ENCODE data around the gene ZNF484. TPM values are rescaled to one million over a fixed set of nuclear protein-coding genes. Genes with fewer than 3 reads are reported as not detected.
"Not testable (repeated sequence)": the region's sequence is repeated elsewhere in the genome, so short reads cannot be mapped to it uniquely, and the experiment has no call there.

ZNF484 gene
- total RNA-seq, 2 donors from 2014 or later, result 9.3 to 10.3 TPM

GRCh38 chr9:92897323-92897722 lies 19.5 kb upstream of the ZNF484 start:
- Histone ChIP-seq H3K36me3 (no peaks in the 10 kb centered on the region), H3K9me3 (no peaks in the 10 kb centered on the region), H3K27me3 (replicated peaks; ENCODE audit: insufficient read depth) (no peaks in the 10 kb centered on the region), H3K4me3 (no peak overlapping the region), H3K27ac (no peak overlapping the region), H3K4me1 (replicated peaks) (no peaks in the 10 kb centered on the region)
- DNase-seq (ENCODE audit: low spot score), result no peak
- TF ChIP-seq POLR2AphosphoS5 (IDR thresholded peaks at IDR 0.05) (no peak), POLR2A (IDR thresholded peaks at IDR 0.05) (no peak)
- TF ChIP-seq, protein P1, sequence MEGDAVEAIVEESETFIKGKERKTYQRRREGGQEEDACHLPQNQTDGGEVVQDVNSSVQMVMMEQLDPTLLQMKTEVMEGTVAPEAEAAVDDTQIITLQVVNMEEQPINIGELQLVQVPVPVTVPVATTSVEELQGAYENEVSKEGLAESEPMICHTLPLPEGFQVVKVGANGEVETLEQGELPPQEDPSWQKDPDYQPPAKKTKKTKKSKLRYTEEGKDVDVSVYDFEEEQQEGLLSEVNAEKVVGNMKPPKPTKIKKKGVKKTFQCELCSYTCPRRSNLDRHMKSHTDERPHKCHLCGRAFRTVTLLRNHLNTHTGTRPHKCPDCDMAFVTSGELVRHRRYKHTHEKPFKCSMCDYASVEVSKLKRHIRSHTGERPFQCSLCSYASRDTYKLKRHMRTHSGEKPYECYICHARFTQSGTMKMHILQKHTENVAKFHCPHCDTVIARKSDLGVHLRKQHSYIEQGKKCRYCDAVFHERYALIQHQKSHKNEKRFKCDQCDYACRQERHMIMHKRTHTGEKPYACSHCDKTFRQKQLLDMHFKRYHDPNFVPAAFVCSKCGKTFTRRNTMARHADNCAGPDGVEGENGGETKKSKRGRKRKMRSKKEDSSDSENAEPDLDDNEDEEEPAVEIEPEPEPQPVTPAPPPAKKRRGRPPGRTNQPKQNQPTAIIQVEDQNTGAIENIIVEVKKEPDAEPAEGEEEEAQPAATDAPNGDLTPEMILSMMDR (IDR thresholded peaks at IDR 0.05), result no peak
- intact Hi-C loops (cut with DNase I), result no loop called here
- 95% methylated on average over 3 of the region's 3 CpGs for WGBS

- Histone ChIP-seq H3K4me3 (no peak overlapping the region), H3K9me3 (no peaks in the 10 kb centered on the region), H3K36me3 (no peaks in the 10 kb centered on the region), H3K27me3 (replicated peaks; ENCODE audit: insufficient read depth) (no peaks in the 10 kb centered on the region), H3K27ac (no peak overlapping the region), H3K4me1 (replicated peaks) (no peaks in the 10 kb centered on the region)
- intact Hi-C loops (cut with DNase I), result no loop called here
- 93% methylated on average over 3 of the region's 3 CpGs for WGBS
- TF ChIP-seq POLR2A (IDR thresholded peaks at IDR 0.05) (no peak), POLR2AphosphoS5 (IDR thresholded peaks at IDR 0.05) (no peak)
- TF ChIP-seq, protein P1 (IDR thresholded peaks at IDR 0.05), result no peak
- DNase-seq (ENCODE audit: low spot score), result no peak
Measured at GRCh38 chr9:92895812-92896436, 18.1 kb upstream of the ZNF484 start.

GRCh38 chr9:92894711-92895362 lies 17.0 kb upstream of the ZNF484 start:
- intact Hi-C loops (cut with DNase I), result no loop called here
- H3K27ac ChIP-seq, result no peak overlapping the region
- no peaks in the 10 kb centered on the region for H3K36me3 ChIP-seq
- no peak overlapping the region for H3K4me3 ChIP-seq
- TF ChIP-seq POLR2A (IDR thresholded peaks at IDR 0.05), result no peak
- TF ChIP-seq, protein P1 (IDR thresholded peaks at IDR 0.05), result no peak
- no peak for TF ChIP-seq POLR2AphosphoS5 (IDR thresholded peaks at IDR 0.05)
- no peaks in the 10 kb centered on the region for H3K27me3 ChIP-seq (replicated peaks; ENCODE audit: insufficient read depth)
- DNase-seq (ENCODE audit: low spot score), result no peak
- no peaks in the 10 kb centered on the region for H3K4me1 ChIP-seq (replicated peaks)
- no peaks in the 10 kb centered on the region for H3K9me3 ChIP-seq
- WGBS, result 86% methylated on average over 6 of the region's 6 CpGs

DNA sequence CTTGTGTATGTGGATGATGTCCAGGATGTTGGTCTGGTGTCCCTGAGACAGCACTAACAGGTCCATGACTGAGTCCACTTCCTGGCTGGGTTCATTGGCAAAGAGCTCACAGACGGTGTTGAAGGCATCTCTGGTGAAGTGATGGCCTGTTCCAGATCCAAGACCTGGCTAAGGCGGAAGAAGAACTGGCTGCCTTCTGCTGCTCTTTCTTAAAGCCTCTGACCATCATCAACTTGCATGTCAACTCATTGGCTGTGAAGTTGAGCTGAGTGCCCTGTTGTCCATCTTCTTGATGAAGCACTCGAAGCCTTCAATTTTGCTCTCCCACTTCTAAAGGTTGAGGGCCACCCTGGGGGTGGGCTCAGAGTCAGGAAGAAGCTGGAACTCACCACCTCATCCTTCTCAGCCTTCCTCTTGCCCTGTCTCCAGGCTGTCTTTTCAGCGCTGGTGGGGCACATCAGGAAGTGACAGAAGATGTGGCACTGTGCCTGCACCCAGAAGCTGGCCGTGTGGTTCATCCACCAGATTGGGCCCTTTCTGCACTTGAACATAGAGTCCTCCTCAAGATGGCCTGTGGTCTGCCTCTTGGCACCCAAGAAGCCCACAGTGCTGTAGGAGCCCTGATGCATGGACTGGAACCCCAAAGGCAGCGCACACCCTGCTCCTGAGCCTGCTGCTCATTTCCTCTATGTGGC lies 16.2 kb upstream of the ZNF484 start:
- H3K4me1 ChIP-seq (replicated peaks); H3K36me3 ChIP-seq; DNase-seq (ENCODE audit: low spot score); H3K27me3 ChIP-seq (replicated peaks; ENCODE audit: insufficient read depth); H3K9me3 ChIP-seq; H3K27ac ChIP-seq; intact Hi-C loops (cut with DNase I); H3K4me3 ChIP-seq: not testable (repeated sequence)
- WGBS, result 97% methylated on average over 6 of the region's 6 CpGs

- H3K9me3 ChIP-seq; H3K27ac ChIP-seq; H3K27me3 ChIP-seq (replicated peaks; ENCODE audit: insufficient read depth); DNase-seq (ENCODE audit: low spot score); H3K4me1 ChIP-seq (replicated peaks); H3K36me3 ChIP-seq; intact Hi-C loops (cut with DNase I); H3K4me3 ChIP-seq: not testable (repeated sequence)
- 60% methylated on average over 4 of the region's 4 CpGs for WGBS
Measured at GRCh38 chr9:92892276-92892675, 14.4 kb upstream of the ZNF484 start.

Measured in prostate gland (tissue), 2 donors.